GOT3 (cell line): ENCODE results near the gene AK1.

ENCODE experiments used
- DNase-seq: peaks from one replicate; lab custom pipeline; 2025; ENCODE audit warnings: mixed read lengths; lab: John Stamatoyannopoulos, UW

Gene AK1

GRCh38 chr9:127909839-127910273 is 32.4 kb upstream of the AK1 start:
- DNase-seq = no peak

- DNase-seq = no peak
Measured at GRCh38 chr9:127908660-127908926, 31.1 kb upstream of the AK1 start.

GRCh38 chr9:127907867-127908659 is 30.6 kb upstream of the AK1 start:
- DNase-seq = no peak

DNA sequence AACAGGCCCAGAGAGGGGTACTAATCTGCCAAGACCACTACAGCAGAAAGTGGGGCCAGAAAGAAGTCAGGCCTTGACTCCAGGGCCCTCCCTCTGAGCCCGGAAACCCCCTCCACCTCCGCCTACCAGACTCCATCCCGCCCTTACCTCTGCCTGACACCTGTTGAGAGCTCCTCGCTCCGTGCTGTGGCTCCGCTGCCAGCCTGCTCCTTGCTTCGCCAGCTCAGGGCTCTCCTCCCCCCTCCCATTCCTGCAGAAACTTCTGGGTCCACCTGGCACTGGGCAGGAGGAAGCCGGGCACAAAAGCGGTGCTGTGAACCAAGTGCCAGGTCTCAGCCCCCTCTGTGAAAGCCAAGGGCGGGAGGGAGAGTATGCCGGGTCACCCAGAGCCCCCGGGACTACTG is 28.3 kb upstream of the AK1 start:
- no peak for DNase-seq

DNA sequence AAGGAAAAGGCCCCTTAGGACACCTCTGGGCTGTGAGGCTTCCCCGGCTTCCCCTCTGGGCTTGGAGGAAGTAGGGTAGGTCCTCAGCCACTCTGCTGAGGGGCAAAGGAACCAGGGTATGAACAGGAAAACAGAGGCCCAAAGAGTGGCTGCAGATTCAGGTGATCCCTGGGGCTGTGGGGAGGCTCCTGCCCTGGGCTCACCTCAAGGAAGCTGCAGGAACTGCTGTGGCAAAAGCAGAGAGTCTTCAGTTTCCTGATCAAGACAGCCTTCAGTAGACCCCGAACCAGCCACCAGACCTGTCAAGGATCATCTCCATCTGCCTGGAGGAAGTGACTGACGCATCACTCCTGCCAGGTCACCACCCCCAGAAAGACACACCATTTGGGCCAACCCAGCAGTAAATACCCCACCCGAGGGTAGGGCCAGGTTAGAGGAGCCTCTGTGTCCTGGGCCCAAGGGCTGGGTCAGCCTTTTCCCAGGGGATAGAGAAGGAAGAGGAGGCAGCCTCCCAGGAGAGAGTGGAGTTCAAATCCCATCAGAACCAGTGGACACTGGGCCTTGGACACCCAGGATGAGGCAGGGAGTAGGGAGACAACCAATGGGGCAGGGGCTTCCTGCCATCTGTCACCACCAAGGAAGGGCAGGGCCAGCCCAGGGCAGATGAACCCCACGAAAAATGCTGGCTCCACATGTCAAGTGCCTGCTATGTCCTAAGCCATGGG is 27.7 kb upstream of the AK1 start:
- no peak for DNase-seq

DNA sequence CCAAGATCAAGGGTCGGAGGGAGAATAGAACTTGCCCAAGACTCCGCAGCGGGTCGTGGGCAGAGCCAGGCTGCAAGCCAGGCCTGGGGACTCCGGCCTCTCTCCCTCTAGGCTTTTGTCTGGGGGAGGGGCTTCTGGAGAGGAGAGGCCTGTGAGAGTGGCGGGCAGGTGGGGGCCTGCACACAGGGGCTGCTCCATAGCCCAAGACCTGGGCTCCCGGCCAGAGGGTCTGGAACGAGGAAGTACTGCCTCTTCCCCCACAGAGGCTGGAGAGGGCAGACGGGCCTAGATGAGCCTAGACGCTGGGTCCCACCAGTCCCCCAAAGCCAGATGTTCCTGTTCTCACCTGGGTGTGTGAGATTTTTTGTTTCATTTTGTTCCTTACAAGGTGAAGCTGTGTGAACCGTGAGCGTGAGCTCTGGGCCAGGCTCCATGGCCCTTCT is 27.1 kb upstream of the AK1 start:
- DNase-seq = no peak

GRCh38 chr9:127903557-127904475 is 26.3 kb upstream of the AK1 start:
- no peak for DNase-seq

DNA sequence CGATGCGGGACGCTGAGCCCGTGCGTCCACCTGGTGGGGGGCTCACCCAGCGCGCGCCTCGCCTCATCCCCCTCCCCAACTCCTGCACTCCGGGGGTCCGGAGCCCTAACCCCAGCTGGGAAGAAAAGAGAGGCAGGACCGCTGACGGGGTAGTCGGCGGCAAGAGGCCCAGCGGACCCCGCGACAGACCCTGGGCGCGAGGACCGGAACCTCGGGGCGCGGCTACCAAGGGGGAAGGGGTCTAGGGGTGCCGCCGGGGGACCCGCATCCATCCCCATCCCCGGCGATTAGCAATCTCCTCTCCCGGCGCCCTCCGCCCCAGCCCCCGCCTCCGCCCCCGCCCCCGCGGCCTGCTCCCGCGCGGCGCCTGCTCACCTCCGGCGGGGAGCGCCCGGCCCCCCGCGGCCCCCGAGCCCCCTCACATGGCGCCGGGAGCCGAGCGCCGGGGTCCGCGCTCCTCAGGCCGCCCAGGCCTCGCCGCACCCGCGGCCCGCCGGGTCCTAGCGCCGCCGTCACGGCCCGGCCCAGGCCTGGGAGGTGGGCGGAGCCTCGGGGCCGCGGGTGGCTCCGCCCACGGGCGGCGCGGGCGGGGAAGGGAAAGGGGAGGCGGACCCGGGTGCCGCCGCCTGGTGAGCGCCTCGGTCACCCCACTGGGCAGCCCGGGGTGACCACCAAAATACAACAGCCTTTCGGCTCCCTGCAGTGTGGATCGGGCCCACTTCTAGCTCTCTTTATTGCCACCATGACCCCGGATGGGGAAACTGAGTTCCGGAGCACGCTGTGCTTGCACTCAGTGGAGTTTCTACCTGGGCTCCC is 21.9 kb upstream of the AK1 start, which contains the start of gene ST6GALNAC6:
Gene ST6GALNAC6, minus strand, starts transcription at position 476 of the 816 bp plus-strand sequence. CDS start 1,622 bp downstream, outside the sequence.
- no peak for DNase-seq

DNA sequence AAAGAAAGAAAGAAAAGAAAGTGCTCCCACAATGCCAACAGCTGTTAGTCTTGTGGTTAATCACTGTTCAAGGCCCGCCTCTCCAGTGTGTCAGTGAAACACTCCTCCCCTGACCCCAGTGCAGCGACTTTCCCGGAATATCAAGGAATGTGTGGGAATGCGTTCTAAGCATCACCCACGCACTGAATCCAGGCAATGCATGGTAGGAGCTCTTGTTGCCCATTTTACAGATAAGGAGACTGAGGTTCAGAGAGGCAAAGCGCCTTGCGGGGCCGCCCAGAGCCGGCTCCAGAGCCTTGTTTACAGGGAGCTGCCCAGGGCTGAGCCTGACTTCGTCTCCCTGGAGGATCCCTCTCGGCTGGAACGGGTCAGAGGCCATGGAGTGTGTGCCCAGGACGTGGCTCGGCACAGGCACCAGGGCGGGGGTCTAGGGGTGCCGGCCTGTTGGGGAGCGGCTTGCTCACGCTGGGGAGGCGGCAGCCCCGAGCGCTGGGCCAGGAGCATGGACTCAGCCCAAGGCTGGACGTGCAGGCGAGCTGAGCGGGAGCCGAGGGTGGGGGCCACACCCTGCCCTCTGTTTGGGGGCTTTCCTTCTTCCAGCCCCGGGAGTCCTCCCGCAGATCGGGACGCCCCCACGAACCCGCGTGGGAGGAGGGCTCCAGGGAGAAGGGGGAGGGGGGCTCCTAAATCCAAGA is 21.1 kb upstream of the AK1 start:
- DNase-seq = no peak

GRCh38 chr9:127897193-127897692 is 19.8 kb upstream of the AK1 start:
- DNase-seq = no peak

- no peak for DNase-seq
Measured at GRCh38 chr9:127896395-127897192, 19.1 kb upstream of the AK1 start.

GRCh38 chr9:127895811-127896210 is 18.3 kb upstream of the AK1 start:
- no peak for DNase-seq

DNA sequence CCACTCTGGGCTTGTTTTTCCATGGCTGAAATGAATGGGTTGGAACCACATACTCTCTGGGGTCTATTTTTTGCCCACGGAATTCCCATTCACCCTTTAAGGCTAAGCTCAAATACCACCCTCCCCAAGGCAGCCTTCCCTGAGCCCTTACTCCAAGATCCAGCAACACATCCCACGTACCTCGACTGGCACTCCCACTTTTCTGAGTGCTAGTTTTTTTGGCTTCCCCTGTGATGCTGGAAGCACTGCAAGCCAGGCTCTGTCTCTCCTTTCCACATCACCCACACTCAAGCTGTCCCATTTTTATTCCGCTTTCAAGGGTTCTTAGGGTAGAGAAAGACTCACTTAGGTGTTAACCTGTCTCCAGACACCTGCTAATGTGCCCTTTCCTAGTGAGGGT is 15.9 kb upstream of the AK1 start:
- no peak for DNase-seq

DNA sequence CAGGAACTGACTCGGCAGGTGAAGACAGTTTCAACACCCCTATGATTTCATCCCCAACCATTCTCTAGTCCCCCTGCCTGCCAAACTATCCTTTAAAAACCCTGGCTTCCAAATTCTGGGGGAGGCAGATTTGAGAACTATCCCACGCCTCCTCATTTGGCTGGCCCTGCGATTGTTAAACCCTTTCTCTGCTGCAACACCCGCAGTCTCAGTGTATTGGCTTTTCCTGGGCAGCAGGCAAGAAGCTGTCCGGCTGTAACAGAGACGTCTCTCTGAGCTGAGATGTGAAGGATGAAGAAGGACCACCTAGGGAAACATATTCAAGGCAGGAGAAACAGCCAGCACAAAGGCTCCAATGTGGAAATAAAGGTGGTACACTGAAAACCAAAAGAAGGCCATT is 15.4 kb upstream of the AK1 start:
- DNase-seq = no peak

- no peak for DNase-seq
Measured at GRCh38 chr9:127890053-127890452, 12.6 kb upstream of the AK1 start.

DNA sequence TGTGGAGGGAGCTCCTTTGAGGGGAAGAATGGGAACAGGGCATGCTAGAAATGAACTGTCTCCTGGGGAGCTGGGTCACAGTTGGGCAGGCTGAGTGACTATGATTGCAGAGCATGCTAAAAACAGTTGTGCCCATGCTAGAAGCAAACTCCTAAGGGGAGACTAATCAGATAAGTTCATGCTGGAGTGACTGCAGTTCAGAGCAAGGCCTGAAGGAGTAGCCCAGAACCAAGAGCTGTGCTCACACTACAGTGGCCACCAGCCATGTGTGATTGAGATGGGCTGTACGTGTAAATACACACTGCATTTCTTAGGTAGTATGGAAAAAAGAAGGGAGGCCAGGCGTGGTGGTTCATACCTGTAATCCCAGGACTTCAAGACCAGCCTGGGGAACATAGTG is 10.3 kb upstream of the AK1 start:
- DNase-seq = no peak

DNA sequence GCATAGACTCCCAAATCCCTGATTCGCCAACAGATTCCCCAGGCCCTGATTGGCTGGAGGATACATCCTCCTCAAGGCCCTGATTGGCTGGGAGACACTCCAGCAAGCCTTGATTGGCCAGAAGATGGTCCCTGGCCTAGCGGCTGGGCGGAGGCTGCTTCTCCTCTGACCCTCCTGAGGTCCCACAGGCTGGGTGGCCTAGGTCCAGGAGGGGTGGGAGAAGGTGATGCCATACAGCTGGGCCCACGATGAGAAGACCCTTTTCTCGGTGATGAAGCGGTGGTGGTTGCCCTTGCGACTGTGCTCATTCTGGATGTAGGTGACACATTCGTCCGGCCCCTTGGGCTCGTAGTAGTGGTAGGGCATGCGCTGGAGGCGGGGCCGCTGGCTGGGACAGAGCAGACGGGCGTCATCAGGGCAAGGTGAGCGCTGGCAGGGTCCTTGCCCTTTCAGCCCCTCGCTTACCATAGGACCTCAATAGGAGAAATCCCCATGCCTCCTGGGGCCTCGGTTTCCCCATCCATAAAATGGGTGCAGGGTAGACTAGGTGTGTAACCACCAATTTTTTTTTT is 9.0 kb upstream of the AK1 start:
- DNase-seq = no peak

- no peak for DNase-seq
Measured at GRCh38 chr9:127885508-127886281, 8.2 kb upstream of the AK1 start.

DNA sequence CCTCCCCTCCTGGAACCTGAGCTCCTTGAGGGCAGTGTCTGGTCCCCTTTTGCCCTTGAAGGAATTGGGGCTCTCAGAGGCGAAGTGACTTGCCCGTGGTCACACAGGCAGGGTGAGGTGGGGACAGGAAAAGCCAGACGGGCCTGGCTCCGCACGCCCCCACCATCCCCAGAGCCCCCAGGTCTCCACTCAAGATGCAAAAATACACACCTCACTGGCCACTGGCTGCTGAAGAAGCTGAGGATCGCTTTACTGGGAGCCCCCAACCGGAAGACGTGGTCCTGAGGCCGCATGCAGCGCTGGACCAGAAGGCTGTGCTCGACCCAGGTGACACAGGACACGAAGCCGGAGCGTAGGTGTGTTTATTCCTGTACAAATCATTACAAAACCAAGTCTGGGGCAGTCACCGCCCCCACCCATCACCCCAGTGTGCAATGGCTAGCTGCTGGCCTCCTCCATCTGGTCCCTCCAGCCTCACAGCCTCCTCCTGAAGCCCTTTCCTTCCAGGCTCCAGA is 7.6 kb upstream of the AK1 start:
- DNase-seq = no peak
